A673 (cell line): Measurements from ENCODE around the gene RASGEF1C. TPM values are rescaled to one million over a fixed set of nuclear protein-coding genes. Genes with fewer than 3 reads are reported as not detected.

ENCODE experiments used
- BruUV-seq: library from RNA; stranded (reverse); fragments of 400-500 nt; replicated peaks from 2 replicates; lab custom pipeline; 2021; lab: Mats Ljungman, UMichigan
- CTCF ChIA-PET: fragments of 300-600 bp; sonication (Branson Sonifier 250); formaldehyde crosslinking; loops from one replicate; lab custom pipeline; 2022; ENCODE audit warnings: antibody characterized with exemption; lab: Charles Lee
- POLR2A ChIA-PET: fragments of 300-600 bp; sonication (Branson Sonifier 250); formaldehyde crosslinking; loops from one replicate; lab custom pipeline; 2022; ENCODE audit warnings: antibody characterized with exemption; ENCODE audit not compliant: low non-redundant PET; lab: Charles Lee
- DNase-seq: peaks from one replicate; pipeline ENCODE4 v3.0.0-alpha.2; 2015; ENCODE audit warnings: low spot score
- H3K27ac ChIP-seq: fragments of 200-600 bp; sonication (generic); 2 replicates; pipeline ENCODE4 v1.5.1; 2016; ENCODE audit warnings: mixed run types, low read depth, mild to moderate bottlenecking, mixed read lengths, antibody characterized with exemption, low read length; ENCODE audit not compliant: poor library complexity, severe bottlenecking
- H3K27me3 ChIP-seq: fragments of 200-600 bp; sonication (generic); replicated peaks from 2 replicates; pipeline ENCODE4 v1.6.1; 2017; ENCODE audit warnings: mixed run types, low read depth, mild to moderate bottlenecking, mixed read lengths, antibody characterized with exemption, low read length; ENCODE audit not compliant: insufficient read depth, poor library complexity
- H3K36me3 ChIP-seq: fragments of 200-600 bp; sonication (generic); 2 replicates; pipeline ENCODE4 v1.6.1; 2016; ENCODE audit warnings: mixed run types, mild to moderate bottlenecking, mixed read lengths, antibody characterized with exemption, low read length; ENCODE audit not compliant: insufficient read depth, poor library complexity, severe bottlenecking
- H3K4me1 ChIP-seq: fragments of 200-600 bp; sonication (generic); 2 replicates; pipeline ENCODE4 v1.6.1; 2017; ENCODE audit warnings: mixed run types, mild to moderate bottlenecking, mixed read lengths, antibody characterized with exemption, low read length; ENCODE audit not compliant: insufficient read depth, poor library complexity, severe bottlenecking
- H3K4me3 ChIP-seq: fragments of 200-600 bp; sonication (generic); 2 replicates; pipeline ENCODE4 v1.5.1; 2016; ENCODE audit warnings: low read depth, mixed run types, mild to moderate bottlenecking, mixed read lengths, low read length; ENCODE audit not compliant: poor library complexity, severe bottlenecking
- H3K9me3 ChIP-seq: fragments of 200-600 bp; sonication (generic); 2 replicates; pipeline ENCODE4 v1.6.1; 2016; ENCODE audit warnings: mixed run types, low read depth, mild to moderate bottlenecking, mixed read lengths, antibody characterized with exemption, low read length; ENCODE audit not compliant: poor library complexity, severe bottlenecking
- CTCF ChIP-seq: fragments of 300-800, 200-600 bp; sonication (generic); conservative IDR thresholded peaks from 2 replicates; pipeline ENCODE4 v1.5.1; 2017; ENCODE audit warnings: low read depth, mild to moderate bottlenecking, antibody characterized with exemption, low read length, moderate library complexity, mixed read lengths
- EZH2 ChIP-seq: fragments of 200-600 bp; sonication (generic); IDR thresholded peaks from 2 replicates; pipeline ENCODE4 v1.6.1; 2017; ENCODE audit warnings: borderline replicate concordance, low read depth, mild to moderate bottlenecking, mixed read lengths, antibody characterized with exemption, low read length; ENCODE audit not compliant: poor library complexity, severe bottlenecking
- intact Hi-C: fragments of 100-400 bp; cut with micrococcal nuclease; formaldehyde crosslinking; loops from one replicate; pipeline ENCODE4 v1.10.0; 2022; ENCODE audit not compliant: unreplicated experiment
- total RNA-seq: library from RNA; stranded (reverse); gene quantifications from 2 replicates; pipeline ENCODE4 v1.2.3, GENCODE V29; 2021

RASGEF1C gene
- total RNA-seq, 1 experiment from 2014 or later = not detected

- Histone ChIP-seq H3K4me1 (no peaks in the 10 kb centered on the region), H3K9me3 (no peaks in the 10 kb centered on the region), H3K27ac (no peak overlapping the region), H3K27me3 (no peaks in the 10 kb centered on the region), H3K36me3 (no peaks in the 10 kb centered on the region), H3K4me3 (no peak overlapping the region)
- TF ChIP-seq CTCF = no peak
- no peak for TF ChIP-seq EZH2
- intact Hi-C loops = no loop called here
- no peak for DNase-seq
- no TSS peak for BruUV-seq
- ChIA-PET POLR2A (no interaction called here), CTCF (no interaction called here)
Observed at GRCh38 chr5:180096616-180097015, 112.4 kb downstream of the RASGEF1C start.

- intact Hi-C loops = no loop called here
- TF ChIP-seq EZH2 (no peak), CTCF (no peak)
- H3K36me3 ChIP-seq = no peaks in the 10 kb centered on the region
- DNase-seq = no peak
- ChIA-PET CTCF (no interaction called here), POLR2A (interaction anchor here (0.9 kb wide), 1 partner anchor 622 kb away, joined by 18 read pairs; no protein-coding TSS in a partner anchor)
- no TSS peak for BruUV-seq
- no peaks in the 10 kb centered on the region for H3K9me3 ChIP-seq
- H3K4me3 ChIP-seq = no peak overlapping the region
- H3K27ac ChIP-seq = no peak overlapping the region
- H3K4me1 ChIP-seq = no peaks in the 10 kb centered on the region
- H3K27me3 ChIP-seq = no peaks in the 10 kb centered on the region
Observed at GRCh38 chr5:180095545-180095944, 113.5 kb downstream of the RASGEF1C start.

DNA sequence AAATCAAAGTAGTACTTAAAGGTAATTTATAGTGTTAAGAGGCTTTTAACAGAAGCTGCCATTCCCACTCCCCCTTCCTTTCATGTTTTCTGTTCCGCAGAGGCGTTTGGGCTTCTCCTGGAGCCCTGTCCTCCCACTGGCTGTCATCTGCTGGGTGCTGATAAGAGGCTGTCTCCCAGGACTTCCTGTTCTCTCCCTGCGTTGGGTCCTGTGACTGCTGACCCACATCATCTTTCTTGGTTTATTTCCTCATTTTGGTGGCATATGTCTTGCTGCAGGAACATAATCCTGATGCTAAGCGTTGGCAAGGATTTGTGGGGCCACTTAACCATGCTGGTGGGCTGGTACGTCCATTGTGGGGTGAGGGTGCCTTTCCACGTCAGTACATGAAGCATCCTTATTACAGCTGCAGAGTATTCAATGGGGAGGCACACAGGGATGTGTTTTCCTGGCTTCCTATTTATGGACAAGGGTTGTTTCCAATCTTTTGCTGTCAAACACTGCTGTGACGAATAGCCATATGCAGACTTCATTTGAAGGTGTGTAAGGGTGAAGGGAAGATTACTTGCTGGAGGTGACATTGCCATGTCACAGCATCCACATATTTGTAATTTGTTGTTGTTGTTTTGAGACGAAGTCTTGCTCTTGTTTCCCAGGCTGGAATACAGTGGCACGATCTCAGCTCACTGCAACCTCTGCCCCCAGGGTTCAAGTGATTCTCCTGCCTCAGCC, 115.2 kb downstream of the RASGEF1C start:
- Histone ChIP-seq H3K9me3 (no peaks in the 10 kb centered on the region), H3K4me3 (no peak overlapping the region), H3K27me3 (no peaks in the 10 kb centered on the region), H3K27ac (no peak overlapping the region), H3K4me1 (no peaks in the 10 kb centered on the region), H3K36me3 (no peaks in the 10 kb centered on the region)
- intact Hi-C loops = loop anchor here (5.0 kb wide), 1 partner anchor 292 kb away; no protein-coding TSS in a partner anchor
- DNase-seq = no peak
- CTCF ChIA-PET = no interaction called here
- POLR2A ChIA-PET = no interaction called here
- TF ChIP-seq CTCF (no peak), EZH2 (no peak)
- no TSS peak for BruUV-seq
